Muscle of back (tissue), 11 donors: ENCODE data around the gene SLC12A4. TPM values are rescaled to one million over a fixed set of nuclear protein-coding genes. Genes with fewer than 3 reads are reported as not detected.

ENCODE experiments used
- DNase-seq, 3 donors: peaks; one replicate each; pipeline versions ENCODE4 v3.0.0 to v3.0.0-alpha.2; 2013
- polyA plus RNA-seq, 10 donors: library from polyadenylated mRNA; unstranded; fragments of 120-200 nt; gene quantifications; one replicate each; pipeline ENCODE4 v1.2.1, GENCODE V29; 2013; ENCODE audit not compliant: insufficient read length in 10 of 10

Gene SLC12A4
- polyA plus RNA-seq, 10 donors = 29.8 to 56.0 (median 40.7) TPM

DNA sequence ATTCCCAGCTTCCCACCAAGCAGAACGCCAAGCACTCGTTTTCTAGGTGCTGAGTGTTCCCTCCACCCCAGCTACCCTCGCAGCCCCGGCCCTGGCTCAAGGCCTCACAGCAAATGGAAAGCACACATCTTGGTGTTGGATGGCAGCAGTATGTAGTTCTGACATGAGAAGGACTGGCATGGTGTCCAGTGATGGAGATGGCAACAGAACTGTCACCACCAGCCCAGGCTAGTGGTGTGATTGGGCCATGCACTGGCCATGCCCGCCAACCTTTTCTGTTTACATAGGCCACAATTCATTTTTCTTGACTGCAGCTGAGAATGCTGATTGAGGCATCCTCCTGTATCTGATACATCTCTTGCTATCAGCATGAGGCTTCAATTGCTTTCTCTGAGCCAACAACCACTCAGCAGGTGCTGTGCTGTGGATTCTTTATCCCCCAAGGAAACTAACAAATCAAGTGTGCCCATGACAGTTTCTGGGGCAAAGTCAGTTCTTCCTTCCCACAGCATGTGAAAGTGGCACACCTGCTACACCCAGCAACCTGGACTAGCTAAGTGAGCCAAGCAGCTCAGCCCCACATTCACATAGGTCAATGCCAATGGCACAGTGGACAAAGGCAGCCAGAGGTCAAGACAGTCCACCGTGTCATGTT, 3.8 kb downstream of the SLC12A4 start:
- DNase-seq = no peak

DNA sequence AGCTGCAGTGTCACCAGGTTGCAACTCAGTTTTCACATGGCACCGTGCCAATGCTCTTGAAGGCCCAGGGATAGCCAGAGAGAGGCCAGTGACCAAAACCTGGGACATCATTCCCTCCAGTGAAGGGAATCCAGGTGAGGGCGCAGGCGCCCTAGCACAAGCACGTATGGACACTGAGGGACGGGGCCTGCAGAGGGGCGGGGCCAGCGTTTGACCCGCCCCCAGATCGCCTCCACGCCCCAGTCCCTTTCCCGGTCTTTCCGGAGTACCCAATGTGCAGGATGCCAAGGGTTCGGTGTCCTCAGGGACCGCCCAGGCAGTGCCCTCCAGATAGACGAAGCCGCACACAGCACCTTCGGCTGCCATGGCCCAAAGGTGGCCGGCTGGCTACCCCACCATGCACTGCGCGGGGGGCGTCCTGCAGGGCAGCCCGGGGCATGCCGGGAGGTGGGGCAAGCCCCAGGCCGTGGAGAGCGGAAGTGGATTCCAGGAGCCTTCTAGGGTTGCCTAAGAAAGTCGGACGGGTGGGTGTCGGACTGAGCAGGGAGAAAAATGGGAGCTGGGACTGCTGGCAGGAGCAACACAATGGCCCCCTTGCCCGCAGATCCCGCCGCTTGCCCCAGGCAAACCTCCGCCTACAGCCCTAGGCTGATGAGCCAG, 4.6 kb downstream of the SLC12A4 start:
- DNase-seq = peak in 1 of 3 donors; percentile 32

DNA sequence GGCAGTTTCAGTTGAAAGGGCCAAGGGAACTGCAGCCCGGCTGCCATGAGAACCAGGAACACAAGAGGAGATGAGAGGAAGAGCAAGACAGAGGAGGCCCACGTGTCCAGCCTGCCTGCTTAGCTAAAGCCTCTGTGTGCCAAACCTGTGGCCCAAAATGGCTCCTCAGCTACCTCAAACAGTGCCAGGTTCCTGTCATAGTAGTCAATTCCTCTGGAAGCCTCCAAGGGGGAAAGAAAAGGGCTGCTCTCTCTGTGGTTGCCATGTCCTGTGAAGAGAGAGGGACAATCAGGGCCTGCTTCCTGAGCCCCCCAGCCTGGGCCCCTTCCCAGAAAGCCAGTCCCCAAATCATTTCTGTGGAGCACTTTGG, 5.2 kb downstream of the SLC12A4 start:
- peak in 1 of 3 donors; percentile 29 for DNase-seq

DNA sequence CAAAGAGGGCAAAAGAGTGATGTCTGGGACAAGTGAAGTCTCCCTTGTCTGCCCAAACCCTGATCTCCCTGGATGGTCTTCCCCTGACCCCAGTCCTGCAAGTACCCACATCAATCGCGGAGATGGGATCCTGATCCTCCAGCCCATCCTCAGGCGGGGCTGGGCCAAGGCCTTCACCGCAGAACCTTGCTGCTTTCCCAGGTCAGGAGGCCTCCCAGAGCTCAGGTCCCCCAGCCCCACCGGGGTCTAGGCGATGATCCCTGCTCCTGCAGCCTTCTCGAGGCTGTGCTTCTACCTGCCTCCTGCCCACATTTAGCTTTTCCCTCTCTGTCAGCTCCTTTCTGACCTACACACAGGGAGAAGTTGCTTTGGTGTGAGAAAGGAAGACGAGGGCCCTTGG, 6.3 kb downstream of the SLC12A4 start:
- DNase-seq = no peak

DNA sequence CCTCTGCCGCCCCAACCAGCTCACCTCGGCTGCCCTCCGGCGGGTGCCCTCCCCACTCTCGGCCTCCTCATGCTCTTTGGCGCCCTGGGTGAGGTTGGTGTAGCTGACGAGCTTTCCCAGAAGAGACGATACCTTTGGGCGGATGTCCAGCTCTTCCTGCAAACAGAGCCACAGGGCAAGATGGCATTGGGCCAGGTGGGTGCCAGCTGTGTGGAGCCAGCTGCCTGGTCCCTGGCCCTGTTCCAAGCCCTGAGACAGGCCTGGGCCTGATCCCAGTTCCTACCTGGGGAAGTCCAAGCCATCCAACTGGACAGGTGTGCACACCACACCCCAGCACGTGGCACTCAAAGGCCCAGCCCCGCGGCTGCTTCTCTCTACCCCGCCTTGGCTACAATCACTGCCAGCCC, 6.9 kb downstream of the SLC12A4 start:
- DNase-seq = peak in 1 of 3 donors; percentile 11

DNA sequence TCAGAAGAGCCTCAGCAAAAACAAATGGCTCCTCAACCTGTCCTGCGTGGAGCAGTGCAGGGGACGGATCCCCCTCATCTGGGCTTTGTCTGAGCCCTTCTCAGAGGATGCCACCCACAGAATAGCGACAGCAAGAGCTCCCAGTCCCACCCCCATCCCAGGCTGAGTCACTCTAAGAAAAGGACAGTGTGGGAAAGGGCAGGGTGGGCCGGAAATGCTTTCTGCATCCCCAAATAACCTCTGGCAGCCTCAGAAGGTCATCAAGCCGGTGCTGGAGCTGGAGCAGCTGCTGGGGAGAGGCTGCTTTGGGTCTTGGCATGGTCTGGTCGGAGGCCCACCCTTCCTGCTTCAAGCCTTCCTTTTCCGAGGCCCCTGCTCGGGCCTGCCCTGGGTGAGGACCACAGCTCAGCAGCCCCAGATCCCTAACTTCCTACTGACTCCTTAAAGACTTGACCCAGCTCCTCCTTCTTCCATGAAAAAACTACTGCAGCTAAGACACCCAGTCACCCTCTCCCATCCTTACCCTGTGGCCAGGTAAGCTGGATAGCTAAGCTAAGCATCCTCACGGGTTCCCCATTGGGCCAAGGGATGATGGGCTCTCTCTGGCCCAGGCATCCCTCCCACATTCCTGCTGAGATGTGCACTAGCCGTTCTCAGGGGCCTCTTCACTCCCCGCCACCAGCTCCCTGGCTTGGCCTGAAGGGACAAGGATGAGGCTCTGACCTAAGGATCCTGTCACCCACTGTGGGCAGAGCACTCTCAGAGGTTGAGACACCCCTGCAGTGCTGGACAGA, 8.7 kb downstream of the SLC12A4 start:
- DNase-seq = peak in 1 of 3 donors; percentile 45

DNA sequence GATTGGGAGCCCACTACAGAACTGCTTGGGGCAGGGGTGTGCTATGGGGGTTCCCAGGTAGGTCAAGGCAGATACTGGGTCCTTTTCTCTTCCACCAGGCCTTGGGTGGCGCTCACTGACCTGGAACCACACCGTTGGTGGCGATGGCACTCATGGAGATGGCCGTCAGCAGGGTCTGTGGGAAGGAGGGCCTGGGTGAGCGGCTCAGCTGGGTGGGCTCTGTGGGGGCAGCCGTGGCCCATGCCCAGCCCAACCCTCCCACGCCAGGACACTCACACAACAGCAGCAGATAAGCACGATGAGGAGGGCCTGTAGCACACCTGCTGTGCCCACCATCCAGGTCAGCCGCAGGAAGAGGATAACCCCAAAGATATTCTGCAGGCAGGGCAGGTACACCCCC, 10.8 kb downstream of the SLC12A4 start:
- DNase-seq = peak in 1 of 3 donors; percentile 2

DNA sequence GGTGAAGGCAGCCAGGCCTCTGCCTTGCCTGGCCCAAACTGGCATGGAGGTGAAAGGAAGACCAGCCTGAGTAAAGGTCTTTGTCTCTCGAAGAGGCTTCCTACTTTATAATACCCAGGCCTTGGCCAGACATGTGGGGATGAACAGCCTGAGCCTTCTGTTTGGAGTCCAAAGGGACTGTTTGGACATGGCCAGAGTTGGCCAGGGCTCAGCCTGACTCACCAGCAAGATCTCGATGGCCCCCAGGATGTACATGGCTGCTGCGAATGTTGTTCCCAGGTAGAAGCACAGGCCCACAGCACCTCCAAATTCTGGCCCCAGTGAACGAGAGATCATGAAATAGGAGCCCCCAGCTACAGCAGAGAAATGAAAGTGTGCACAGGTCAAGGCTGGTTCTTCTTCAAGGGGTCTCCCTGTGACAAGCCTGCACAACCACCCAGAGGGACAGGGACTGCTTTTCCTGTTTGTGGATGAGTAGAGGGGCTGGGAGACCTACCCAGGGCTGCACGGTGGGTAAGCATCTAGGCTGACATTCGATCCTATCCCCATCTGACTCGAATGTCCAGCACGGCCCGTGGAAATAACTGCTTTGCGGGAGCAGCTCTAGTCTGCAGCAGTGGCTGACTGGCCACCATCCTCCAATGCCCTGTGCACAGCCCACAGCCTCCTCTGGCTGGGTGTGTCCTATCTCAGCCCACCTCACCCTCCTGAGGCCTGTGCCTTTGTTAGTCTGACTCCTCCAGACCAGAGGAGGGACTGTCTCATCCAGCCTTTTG, 13.8 kb downstream of the SLC12A4 start:
- no peak for DNase-seq

DNA sequence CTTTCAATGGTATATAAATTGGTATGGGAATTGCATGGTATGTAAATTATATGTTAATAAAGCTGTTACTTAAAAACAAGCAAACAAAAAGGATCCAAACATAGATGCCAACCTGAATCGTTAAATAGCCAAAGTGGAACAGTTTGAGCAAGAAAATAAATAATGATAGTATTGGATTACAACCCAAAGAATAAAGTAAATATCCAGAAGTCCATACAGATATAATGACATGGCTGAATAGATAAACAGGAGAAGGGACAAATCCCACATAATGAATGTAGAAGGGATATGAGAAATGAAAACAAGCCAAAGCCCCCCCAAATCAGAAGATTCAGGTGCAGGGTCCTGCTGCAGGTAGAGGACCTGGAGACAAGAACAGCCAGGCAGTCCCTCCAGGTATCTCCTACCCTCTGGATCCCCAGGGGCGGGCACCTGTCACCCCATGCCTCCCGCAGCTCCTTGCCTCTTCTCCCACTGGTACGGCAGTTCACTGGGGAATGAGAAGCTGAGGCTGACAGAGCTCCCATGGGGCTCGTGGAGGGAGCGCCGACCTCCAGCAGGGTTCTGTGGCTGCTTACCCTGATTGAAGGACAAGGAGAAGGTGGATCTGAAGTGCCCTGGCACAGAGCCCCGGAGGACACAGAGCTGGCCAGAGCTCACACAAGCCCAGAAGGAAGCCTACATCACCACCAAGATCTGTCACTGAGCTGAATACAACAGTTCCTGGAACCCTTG, 14.6 kb downstream of the SLC12A4 start:
- no peak for DNase-seq

DNA sequence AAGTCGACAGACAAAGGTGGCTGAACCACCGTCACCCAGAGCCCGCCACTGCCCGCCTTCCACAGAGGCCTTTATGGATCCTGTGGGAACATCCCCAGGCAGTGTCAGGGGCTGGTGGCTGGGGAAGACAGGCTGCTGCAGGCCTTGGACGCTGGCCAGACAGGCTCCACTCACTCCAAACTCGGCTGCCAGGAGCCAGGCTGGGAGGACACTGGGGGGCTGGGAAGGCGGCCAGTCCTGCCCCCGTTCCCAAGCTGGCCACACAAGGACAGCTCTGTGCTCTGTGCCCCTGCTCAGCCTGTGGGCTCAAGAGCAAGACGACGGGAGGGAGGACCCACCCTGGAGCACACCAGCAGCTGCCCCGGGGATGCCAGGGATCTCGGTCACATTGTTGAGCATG, 17.0 kb downstream of the SLC12A4 start:
- DNase-seq = peak in 1 of 3 donors; percentile 46

DNA sequence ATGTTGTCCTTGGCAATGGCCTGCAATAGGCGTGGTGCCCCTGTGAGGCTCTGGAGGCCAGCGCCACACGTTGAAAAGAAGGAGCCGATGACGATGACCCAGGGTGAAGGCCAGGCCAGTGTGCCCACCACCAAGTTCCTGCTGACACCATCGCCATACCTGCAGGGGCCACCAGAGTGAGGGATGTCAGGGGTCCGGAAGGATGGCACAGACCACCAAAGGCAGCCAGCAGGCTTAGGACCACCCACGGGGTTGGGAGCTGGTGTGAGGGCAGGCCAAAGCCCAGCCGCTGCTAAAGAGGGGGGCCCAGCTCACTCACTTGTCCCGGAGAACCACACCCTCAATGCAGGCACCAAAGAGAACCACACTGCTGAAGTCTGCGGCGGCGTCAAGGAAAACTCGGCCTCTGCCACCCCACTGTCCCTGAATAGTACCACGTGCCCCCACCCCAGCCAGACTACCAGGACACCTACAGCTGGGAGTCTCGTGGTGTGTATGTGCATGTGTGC, 18.0 kb downstream of the SLC12A4 start:
- DNase-seq = no peak

DNA sequence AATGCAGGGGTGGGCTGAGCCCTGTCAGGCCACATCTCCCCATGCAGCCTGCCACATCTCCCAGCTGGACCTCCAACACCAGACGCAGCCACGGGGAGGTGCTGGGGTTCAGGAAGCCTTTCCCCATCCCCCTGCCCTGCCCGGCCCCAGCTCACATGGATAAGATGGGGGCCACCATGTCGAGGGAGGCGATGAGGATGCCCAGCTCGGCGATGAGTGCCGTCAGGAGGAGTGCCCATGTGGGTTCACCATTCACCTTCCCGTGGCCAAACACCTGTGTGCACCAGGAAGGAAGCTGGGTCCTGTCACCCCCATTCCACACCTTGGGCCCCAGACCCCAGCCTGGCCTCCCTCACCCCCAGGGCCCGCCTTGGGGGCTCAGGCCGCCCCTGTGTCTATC, 18.8 kb downstream of the SLC12A4 start:
- DNase-seq = no peak

DNA sequence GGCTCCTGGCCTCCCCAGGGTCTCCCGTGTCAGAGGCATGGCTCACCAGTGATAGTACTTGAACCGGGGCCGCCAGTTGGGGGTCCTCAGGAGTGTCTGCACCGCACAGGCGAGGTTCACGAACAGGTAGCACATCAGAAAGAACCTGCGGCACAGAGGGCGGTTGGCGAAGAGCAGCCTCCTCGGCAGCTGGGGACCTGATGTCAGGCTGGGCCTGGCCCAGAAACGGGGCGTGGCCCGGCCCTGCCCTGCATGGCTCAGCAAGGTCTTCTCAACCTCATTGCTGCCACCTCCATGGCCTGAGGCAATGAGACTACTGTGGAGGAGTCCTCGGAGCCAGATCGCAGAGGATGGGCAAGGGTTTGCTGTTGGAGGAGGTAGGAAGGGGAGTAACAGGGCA, 20.4 kb downstream of the SLC12A4 start:
- DNase-seq = no peak

DNA sequence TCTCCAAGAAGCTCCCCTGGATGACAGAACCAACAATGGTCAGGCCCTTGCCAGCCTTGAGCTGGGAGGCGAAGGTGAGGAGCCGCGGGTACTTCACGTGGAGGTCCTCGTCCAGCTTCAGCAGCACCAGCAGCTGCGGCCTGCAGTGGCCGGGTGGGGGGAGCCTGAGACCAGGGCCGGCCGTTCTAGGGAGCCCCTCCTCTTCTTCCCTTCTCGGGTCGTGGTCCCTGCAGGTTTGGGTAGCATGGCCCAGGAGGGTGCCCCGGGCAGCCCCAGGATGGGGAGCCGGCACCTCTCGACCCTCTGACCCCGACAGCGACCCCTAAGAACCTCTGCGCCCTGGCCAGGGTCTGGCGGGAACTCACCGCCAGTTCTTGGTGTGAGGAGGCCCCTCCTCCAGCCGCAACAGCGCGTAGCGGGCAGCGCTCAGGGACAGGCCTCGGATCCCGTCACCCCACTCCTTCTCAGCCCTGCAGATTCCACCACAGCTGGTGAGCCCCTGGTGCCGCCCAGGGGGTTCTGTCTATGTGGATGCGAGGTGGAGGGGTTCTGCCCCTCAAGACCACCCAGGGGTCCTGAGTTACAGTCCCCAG, 21.4 kb downstream of the SLC12A4 start:
- DNase-seq = no peak

DNA sequence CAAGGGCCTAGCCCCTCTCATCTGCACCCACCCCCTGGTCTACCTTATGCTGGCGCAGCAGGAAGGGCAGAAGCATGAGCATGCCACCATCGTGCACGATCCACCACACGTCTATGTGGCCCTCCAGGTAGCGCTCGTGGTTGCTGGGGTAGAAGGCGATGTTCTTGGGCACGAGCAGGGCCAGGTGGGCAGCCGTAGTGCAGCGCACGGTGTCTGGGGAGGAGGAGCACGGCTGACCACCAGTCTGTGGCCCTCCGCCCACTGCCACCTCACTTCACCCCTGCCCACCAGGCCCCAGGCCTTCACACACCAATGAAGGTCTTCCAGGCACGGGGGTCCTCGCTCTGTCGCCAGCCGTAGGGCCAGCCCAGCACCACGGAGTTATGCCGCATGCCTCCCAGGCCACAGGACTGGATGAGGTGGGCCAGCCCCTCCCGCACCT, 22.3 kb downstream of the SLC12A4 start:
- no peak for DNase-seq

DNA sequence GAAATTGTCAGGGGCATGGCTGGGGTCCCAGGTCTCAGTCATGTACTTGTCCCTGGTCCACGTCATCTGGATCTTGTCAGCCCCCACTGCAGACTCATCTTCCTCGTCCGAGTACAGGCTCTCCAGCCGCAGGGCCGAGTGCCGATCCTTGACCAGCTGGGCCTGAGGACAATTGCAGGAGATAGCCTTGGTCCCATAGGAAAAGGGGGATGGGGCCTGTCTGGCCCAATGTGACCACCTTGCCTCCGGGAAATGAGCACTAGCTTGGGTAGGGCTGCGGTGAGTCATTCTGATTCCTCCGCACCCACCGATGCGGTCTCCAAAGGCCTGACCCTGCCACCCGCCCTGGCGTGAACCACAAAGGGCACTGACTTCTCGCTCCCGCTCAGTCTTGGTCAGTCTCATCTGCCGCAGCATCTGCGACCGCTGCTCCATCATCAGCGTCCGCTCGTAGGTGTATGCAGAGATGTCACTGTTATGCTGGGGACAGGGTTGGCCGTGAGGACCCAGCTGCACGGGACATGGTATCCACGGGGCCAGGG, 23.0 kb downstream of the SLC12A4 start:
- DNase-seq = no peak

DNA sequence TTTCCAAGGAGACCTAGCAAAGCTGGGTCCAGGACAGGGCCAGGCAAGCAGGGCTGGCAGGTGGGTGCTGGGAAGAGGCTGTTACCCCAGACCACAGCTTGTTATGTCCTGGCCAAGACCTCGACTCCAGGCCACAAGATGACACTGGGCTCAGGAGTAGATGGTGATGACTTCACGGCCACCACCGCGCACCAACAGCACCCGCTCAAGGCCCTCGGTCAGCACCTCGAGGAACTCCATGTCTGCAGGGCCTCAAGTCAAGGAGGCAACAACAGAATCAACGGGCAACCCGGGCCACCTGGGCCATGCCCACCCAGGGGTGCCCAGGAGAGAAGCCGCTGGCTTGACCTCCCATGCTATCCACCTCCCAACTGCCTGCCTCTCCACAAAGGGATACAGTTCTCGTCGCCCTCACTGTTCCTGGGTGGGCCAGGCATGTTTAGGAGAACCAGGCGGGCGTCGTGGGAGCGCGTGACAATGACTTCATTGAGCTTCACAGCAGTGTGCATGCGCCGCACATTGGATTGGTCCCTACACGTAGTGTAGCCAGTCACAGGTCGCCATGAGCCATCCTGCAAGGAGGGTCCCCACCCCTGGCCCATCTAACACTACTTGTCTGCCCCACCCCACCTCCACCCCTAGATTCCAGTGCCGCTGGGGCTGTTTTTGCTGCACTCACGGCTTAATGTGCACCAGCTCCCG, 23.6 kb downstream of the SLC12A4 start:
- no peak for DNase-seq

DNA sequence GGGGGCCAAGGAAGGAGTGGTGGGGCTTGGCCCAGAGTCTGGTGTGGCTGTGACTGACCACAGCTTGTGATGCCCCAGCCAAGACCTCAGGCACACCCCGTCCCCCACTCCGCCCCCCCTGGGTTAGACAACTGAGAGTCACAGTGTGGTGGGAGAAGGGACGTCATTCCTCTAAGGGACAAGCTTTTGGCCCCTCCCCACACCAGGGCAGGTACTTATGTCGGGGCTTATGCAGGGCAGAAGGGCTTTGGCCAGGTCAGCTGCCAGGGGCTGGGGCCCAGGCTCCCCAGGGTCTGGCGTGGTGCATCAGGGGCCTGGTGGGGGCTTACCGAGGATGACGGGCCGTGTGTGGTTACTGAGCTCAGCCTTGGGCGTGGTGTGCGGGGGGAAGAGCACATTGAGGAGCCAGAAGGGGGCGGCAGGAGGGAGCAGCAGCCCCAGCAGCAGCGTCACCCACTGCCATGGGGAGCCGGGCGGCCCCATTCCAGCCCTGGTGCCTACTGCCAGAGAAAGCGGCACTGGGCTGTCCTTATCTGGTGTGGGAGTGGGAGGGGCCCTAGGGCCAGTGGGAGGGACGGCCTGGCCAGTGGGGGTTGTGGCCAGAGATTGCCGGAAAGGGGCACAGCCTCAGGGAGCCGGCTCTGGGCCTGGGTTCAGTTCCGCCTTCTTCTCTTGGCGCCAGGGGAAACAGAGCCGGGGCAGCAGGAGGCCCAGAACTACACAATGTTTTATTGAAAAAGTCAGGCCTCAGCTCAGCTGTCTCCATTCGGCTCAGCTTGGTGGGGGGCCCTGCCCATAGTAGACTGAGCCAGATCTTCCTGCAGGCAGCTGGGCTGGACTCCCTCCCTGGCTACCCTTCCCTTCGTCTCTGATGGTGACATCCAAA, 24.6 kb downstream of the SLC12A4 start, which contains the start of gene LCAT:
LCAT (minus strand) TSS at position 502 of the 886 bp plus-strand sequence; CDS start at position 483, 19 bp downstream.
- DNase-seq = peak in 1 of 3 donors; percentile 70

DNA sequence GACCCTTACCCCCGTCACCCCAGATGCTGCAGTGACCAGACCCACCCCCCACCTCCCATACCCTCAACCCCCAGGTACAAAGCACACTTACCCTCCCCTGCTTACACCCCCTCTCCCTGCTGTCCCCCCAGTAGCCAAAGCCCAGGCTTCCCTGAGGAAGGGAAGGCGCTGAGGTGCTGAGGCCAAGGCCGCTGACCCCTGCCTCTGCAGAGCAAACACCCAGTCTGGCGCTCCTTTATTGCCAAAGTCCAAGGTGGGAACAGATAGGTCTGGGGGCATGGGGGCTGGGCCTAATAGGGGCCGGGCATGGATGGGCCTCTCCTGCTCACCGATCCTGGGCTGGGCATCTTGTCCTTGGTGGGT, 25.2 kb downstream of the SLC12A4 start:
- no peak for DNase-seq
